ENCODE data around the gene ENTPD2. TPM values are rescaled to one million over a fixed set of nuclear protein-coding genes. Genes with fewer than 3 reads are reported as not detected.

The ENTPD2 gene
- total and polyA plus RNA-seq, 2 donors (not counting 3 experiments of a cell fraction or from before 2014, with no cell fraction given): not detected

GRCh38 chr9:137035937-137036336 is 17.9 kb downstream of the ENTPD2 start:
- DNase-seq (ENCODE audit: low read depth, low spot score) (no peak), FAIRE-seq (no peak)
- CTCF ChIA-PET: interaction anchor here (0.6 to 4.3 kb wide), 29 partner anchors 9 to 258 kb away, joined by 3 to 111 read pairs (median 6); partner anchors contain the start of genes AJM1, CLIC3, MAN1B1 and NPDC1
- Histone ChIP-seq H3K9me3 (replicated peaks; ENCODE audit: control insufficient read depth, insufficient read depth, low read length) (no peaks in the 10 kb centered on the region), H3K36me3 (ENCODE audit: control insufficient read depth in 2 of 2, extremely low read depth in 1 of 2, insufficient read depth in 2 of 2, low read length in 2 of 2) (peaks cover 0 to 17% of the 10 kb centered on the region in 2 experiments), H3K4me2 (ENCODE audit: insufficient read depth, low read length) (no peak overlapping the region), H2AFZ (ENCODE audit: low read depth, low read length) (no peak overlapping the region), H3K4me1 (ENCODE audit: control insufficient read depth, extremely low read depth, insufficient read depth, low read length) (peaks cover 2% of the 10 kb centered on the region), H3K4me3 (replicated peaks in 1 of 3; ENCODE audit: insufficient read depth in 1 of 3, low read depth in 1 of 3, low read length in 3 of 3) (no peak overlapping the region), H3K79me2 (ENCODE audit: control insufficient read depth, insufficient read depth, low read length) (no peaks in the 10 kb centered on the region), H3K27me3 (ENCODE audit: control insufficient read depth in 2 of 2, insufficient read depth in 2 of 2, low read length in 2 of 2) (no peaks in the 10 kb centered on the region), H4K20me1 (replicated peaks; ENCODE audit: control insufficient read depth, extremely low read depth, insufficient read depth, low read length) (no peaks in the 10 kb centered on the region), H3K9me1 (replicated peaks; ENCODE audit: control insufficient read depth, extremely low read depth, insufficient read depth, low read length) (no peaks in the 10 kb centered on the region), H3K27ac (ENCODE audit: insufficient read depth, low read depth, low read length) (no peak overlapping the region), H3K9ac (replicated peaks; ENCODE audit: extremely low read depth, insufficient read depth, low read length) (no peak overlapping the region)
- no TSS peak for BruUV-seq (replicated peaks)
- POLR2A ChIA-PET: no interaction called here
- intact Hi-C loops (cut with micrococcal nuclease) (loop anchor here (1.0 to 2.0 kb wide), 4 partner anchors 88 to 249 kb away; partner anchors contain the start of genes AJM1 and TMEM141), dilution Hi-C loops (cut with MboI; ENCODE audit: extremely low pct_ligation_motif_present, low sequenced_read_pairs) (no loop called here)
- TF ChIP-seq, protein P1, sequence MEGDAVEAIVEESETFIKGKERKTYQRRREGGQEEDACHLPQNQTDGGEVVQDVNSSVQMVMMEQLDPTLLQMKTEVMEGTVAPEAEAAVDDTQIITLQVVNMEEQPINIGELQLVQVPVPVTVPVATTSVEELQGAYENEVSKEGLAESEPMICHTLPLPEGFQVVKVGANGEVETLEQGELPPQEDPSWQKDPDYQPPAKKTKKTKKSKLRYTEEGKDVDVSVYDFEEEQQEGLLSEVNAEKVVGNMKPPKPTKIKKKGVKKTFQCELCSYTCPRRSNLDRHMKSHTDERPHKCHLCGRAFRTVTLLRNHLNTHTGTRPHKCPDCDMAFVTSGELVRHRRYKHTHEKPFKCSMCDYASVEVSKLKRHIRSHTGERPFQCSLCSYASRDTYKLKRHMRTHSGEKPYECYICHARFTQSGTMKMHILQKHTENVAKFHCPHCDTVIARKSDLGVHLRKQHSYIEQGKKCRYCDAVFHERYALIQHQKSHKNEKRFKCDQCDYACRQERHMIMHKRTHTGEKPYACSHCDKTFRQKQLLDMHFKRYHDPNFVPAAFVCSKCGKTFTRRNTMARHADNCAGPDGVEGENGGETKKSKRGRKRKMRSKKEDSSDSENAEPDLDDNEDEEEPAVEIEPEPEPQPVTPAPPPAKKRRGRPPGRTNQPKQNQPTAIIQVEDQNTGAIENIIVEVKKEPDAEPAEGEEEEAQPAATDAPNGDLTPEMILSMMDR (IDR thresholded peaks at IDR 0.05; ENCODE audit: extremely low read depth in 1 of 2, insufficient read depth in 1 of 2, low read depth in 1 of 2, low read length in 2 of 2): no peak
- no peak for TF ChIP-seq MYC (IDR thresholded peaks at IDR 0.05; ENCODE audit: low read depth, low read length)
- no peak for TF ChIP-seq POLR2AphosphoS5 (IDR thresholded peaks at IDR 0.05; ENCODE audit: insufficient read depth, low read depth, low read length)
- TF ChIP-seq POLR2A (IDR thresholded peaks at IDR 0.05; ENCODE audit: low read depth, low read length): no peak
- no peak for TF ChIP-seq FOS (IDR thresholded peaks at IDR 0.05; ENCODE audit: borderline replicate concordance, insufficient read depth, low read length)

DNA sequence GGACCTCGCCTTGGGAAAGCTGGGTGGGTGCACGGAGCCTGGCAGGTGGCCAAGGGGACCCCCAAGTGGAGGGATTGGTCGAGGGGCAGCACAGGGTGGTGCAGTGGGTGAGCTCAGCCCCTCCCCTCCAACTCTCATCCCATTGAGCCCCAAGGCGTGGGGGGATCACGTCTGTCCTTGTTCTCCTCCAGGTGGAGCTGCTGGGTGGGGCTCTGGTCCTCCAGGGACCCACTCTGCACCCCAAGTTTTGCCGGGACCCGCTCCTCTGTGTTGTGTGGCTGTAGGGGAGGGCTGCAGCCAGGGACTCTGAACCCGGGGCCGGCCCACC is 18.4 kb downstream of the ENTPD2 start:
- Histone ChIP-seq H4K20me1 (replicated peaks; ENCODE audit: control insufficient read depth, extremely low read depth, insufficient read depth, low read length) (no peaks in the 10 kb centered on the region), H3K9me1 (replicated peaks; ENCODE audit: control insufficient read depth, extremely low read depth, insufficient read depth, low read length) (no peaks in the 10 kb centered on the region), H3K27me3 (ENCODE audit: control insufficient read depth in 2 of 2, insufficient read depth in 2 of 2, low read length in 2 of 2) (no peaks in the 10 kb centered on the region), H3K27ac (ENCODE audit: insufficient read depth, low read depth, low read length) (no peak overlapping the region), H3K36me3 (ENCODE audit: control insufficient read depth in 2 of 2, extremely low read depth in 1 of 2, insufficient read depth in 2 of 2, low read length in 2 of 2) (peaks cover 0 to 15% of the 10 kb centered on the region in 2 experiments), H3K4me2 (ENCODE audit: insufficient read depth, low read length) (no peak overlapping the region), H3K9ac (replicated peaks; ENCODE audit: extremely low read depth, insufficient read depth, low read length) (no peak overlapping the region), H2AFZ (ENCODE audit: low read depth, low read length) (no peak overlapping the region), H3K79me2 (ENCODE audit: control insufficient read depth, insufficient read depth, low read length) (no peaks in the 10 kb centered on the region), H3K4me3 (replicated peaks in 1 of 3; ENCODE audit: insufficient read depth in 1 of 3, low read depth in 1 of 3, low read length in 3 of 3) (no peak overlapping the region), H3K9me3 (replicated peaks; ENCODE audit: control insufficient read depth, insufficient read depth, low read length) (no peaks in the 10 kb centered on the region), H3K4me1 (ENCODE audit: control insufficient read depth, extremely low read depth, insufficient read depth, low read length) (no peaks in the 10 kb centered on the region)
- BruUV-seq (replicated peaks): no TSS peak
- FAIRE-seq (no peak), DNase-seq (ENCODE audit: low read depth, low spot score) (no peak)
- dilution Hi-C loops (cut with MboI; ENCODE audit: extremely low pct_ligation_motif_present, low sequenced_read_pairs) (no loop called here), intact Hi-C loops (cut with micrococcal nuclease) (loop anchor here (1.0 to 2.0 kb wide), 4 partner anchors 87 to 248 kb away; partner anchors contain the start of genes AJM1 and TMEM141)
- CTCF ChIA-PET: interaction anchor here (0.6 to 4.3 kb wide), 42 partner anchors 9 to 269 kb away, joined by 3 to 111 read pairs (median 4); partner anchors contain the start of genes AJM1, CLIC3, MAN1B1 and NPDC1
- POLR2A ChIA-PET: no interaction called here
- no peak for TF ChIP-seq MYC (IDR thresholded peaks at IDR 0.05; ENCODE audit: low read depth, low read length)
- no peak for TF ChIP-seq EZH2 (IDR thresholded peaks at IDR 0.05; ENCODE audit: borderline replicate concordance, low read depth, low read length, severe bottlenecking)
- TF ChIP-seq JUN (IDR thresholded peaks at IDR 0.05; ENCODE audit: borderline replicate concordance, insufficient read depth, insufficient read length, low read depth): no peak
- no peak for TF ChIP-seq FOS (IDR thresholded peaks at IDR 0.05; ENCODE audit: borderline replicate concordance, insufficient read depth, low read length)
- no peak for TF ChIP-seq POLR2A (IDR thresholded peaks at IDR 0.05; ENCODE audit: low read depth, low read length)
- no peak for TF ChIP-seq POLR2AphosphoS5 (IDR thresholded peaks at IDR 0.05; ENCODE audit: insufficient read depth, low read depth, low read length)
- TF ChIP-seq GATA2 (IDR thresholded peaks at IDR 0.05; ENCODE audit: insufficient read depth, insufficient read length, low read depth, low read length): no peak
- TF ChIP-seq, protein P1 (IDR thresholded peaks at IDR 0.05; ENCODE audit: extremely low read depth in 1 of 2, insufficient read depth in 1 of 2, low read depth in 1 of 2, low read length in 2 of 2): no peak
- TF ChIP-seq, protein P2, sequence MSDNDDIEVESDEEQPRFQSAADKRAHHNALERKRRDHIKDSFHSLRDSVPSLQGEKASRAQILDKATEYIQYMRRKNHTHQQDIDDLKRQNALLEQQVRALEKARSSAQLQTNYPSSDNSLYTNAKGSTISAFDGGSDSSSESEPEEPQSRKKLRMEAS (IDR thresholded peaks at IDR 0.05; ENCODE audit: insufficient read depth, insufficient read length): no peak
